LoVo (cell line): Measurements from ENCODE around the gene OGFR.

Source experiments
- DNase-seq: peaks from one replicate; pipeline ENCODE4 v3.0.0-alpha.2; 2016; ENCODE audit warnings: low spot score

OGFR gene

DNA sequence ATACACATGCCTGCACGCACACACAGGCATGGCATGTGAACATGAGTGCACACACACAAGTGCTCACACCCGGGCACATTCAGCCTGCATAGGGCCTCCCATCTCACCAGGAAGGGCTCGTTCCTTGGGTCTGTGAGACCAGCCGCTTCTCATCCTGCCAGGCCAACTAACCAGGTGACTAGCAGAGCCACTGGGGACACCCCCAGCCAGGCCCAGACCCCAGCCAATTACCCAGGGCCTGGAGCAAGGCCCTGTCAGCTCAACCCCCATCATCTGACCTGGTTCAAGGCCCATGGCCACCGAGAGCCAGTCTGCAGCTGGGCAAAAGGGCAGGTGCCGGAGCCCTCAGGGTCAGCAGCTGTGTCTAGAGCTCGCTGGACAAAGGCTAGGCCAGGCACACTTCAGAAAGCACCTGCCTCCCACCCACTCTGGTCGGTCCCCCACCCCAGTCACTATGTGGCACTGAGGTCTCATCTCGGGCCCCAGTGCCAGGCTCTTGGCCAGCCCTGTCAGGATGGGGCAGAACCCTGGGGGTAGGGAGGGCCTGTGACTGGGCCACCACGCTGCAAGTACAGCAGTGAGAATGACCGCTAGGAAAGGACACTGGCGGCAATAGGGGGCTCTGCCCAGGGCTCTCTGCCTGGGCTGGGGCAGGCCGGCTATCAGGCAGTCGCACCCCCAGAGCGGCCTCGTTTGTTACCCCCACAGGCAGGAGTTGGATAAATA is 35.1 kb upstream of the OGFR start:
- no peak for DNase-seq

DNA sequence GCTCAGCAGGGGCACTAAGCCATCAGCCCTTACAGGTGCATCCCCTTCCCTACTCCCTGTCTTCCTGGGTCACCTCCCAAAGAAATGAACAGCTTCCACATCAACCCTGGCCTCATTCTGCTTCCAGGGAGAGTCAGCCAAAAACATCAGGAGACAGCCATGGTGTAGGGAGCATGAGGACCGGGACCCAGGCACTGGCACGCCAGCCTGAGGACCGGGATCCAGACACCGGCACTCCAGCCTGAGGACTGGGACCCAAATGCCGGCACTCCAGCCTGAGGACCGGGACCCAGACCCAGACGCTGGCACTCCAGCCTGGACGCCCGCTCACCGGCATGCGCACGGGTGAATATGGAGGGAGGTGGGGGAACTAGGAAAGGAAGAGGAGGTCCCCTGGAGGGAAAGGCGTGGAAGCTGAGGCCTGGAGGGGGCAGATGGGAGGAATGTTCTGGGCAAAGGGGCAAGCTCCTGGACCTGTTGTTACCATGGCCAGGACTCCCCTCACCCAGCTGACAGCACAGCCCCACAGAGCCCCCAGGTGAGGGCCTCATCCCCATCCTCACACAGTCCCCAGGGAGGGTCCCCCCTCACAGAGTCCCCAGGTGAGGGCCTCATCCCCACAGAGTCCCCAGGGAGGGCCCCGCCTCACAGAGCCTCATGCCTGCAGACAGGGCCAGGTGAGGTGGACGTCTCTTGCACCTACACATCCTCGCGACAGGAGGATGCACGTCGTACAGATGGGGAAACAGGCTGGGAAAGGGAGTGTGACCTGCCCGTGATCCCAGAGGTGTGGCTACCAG is 34.3 kb upstream of the OGFR start:
- DNase-seq: no peak

DNA sequence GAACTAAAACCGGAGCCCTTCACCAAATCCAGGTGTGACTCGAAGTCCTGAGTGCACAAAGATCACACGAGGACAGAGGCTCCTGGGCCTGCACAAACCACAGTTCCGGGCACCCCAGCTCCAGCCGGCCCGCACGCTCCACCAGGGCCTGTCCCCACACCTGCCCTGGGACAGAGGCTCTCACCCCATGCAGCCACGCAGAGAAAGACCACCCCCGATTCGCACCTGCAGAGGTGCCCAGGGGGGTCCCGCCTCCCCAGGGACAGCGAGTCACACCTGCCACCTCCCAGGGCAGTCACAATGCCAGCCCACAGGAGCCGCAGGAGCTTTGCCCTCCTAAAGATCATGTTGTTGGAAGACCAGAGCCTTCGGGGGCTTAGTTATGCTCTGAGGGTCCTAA is 33.7 kb upstream of the OGFR start:
- no peak for DNase-seq

DNA sequence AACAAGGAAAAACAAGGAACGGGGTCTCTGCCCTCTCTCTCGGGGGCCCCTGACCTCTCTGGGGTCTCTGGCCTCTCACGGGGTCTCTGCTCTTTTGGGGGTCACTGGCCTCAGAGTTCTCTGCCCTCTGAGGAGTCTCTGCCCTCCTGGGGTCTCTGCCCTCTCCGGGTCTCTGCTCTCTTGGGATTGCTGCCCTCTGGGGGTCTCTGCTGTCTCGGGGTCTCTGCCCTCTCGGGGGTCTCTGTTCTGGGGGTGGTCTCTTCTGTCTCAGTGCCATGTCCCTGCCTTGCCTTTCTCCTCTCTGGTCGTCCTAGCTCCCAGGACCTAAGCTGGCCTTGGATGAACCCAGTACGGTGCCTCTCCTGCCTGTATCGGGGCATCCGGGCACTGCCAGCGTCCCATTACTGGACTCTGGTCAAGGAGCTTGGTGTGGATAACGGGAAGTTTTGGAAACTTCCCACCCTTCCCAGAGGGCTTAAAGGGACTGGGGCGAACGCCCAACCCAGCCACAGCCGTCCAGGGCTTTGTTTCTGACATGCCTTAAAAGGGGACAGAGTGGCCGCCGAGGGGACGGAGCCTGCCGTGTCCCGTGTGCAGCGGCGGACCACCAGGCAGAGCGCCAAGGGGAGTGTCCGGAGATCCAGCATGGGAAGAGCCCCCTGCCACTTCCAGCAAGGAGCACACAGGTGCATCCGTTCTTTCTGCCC is 33.1 kb upstream of the OGFR start:
- DNase-seq: no peak

DNA sequence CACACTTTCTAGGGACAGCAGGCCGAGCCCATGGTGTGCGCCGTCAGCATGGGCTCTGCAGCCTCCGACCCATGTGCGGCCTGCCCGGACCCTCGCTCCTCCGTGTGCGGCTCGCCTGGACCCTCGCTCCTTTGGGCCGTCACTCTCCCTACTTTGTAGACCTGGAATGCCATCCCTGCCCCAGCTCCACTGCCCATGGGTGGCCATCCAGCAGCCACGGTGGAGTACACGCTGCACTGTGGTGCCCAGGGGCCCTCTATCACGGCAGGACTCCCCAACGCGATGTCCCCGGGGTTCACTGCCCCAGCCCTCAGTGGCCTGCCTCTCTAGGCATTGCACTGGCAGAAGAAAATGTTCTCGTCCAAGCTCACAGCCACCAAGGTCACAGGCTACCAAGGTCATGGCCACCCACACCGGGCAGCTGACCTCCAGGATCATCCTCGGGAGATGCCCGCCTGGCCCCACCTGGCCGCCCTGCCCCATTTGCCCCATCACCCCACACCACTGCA is 32.5 kb upstream of the OGFR start:
- no peak for DNase-seq

DNA sequence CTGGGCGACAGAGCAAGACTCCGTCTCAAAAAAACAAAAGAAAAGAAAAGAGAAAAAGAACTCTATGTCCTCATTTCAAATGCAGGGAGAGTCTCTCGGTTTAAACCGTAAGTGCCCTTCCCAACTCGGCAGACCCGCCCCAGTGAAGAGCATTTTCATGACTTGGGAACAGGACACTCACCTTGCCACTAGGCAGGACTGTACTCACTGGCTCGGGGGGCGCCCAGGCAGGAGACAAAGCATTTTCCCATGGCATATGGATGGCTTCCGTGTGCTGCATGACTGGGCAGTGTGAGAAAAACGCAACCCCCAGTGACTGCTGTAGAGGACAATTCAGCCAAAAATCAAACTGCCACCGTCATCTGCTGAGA is 32.0 kb upstream of the OGFR start:
- DNase-seq: no peak

DNA sequence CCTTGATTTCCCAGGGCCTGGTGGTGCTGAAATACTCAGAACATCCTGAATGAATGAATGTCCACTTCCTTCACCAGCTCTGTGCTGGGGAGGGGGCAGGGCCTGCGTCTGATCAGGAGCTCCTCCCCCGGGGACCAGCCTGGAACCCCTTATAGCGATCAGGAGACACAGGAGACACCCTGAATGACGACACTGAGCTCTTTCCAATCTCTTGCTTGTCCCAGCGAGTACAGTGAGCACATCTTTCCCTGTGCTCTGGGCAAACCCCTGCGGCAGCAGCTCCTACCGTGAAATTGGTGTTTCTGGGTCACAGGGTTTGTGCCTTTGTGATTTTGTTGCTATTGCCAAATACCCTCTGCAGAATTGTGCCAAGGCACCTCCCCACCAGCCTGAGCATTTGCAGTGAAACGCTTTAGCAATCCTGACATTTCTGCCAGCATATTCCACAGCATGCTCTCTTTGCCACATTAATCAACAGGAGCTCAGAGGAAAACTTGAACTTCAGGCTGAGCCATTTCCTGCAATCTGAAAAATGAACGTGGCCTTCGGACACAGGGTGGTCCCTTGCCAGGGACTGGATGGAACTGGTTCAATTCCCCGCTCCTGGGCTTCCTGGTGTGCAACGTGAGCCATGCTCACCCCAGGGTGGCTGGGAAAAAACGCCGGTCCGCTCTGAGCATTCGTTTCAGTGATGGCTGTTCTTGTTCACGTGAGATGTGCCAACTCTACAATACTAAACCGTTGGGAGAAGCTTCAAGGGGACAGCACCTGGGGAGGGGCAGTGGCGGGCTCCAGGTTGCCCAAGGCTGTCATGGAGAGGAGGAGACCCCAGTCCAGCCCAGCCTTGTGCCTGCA is 31.4 kb upstream of the OGFR start:
- DNase-seq: no peak

DNA sequence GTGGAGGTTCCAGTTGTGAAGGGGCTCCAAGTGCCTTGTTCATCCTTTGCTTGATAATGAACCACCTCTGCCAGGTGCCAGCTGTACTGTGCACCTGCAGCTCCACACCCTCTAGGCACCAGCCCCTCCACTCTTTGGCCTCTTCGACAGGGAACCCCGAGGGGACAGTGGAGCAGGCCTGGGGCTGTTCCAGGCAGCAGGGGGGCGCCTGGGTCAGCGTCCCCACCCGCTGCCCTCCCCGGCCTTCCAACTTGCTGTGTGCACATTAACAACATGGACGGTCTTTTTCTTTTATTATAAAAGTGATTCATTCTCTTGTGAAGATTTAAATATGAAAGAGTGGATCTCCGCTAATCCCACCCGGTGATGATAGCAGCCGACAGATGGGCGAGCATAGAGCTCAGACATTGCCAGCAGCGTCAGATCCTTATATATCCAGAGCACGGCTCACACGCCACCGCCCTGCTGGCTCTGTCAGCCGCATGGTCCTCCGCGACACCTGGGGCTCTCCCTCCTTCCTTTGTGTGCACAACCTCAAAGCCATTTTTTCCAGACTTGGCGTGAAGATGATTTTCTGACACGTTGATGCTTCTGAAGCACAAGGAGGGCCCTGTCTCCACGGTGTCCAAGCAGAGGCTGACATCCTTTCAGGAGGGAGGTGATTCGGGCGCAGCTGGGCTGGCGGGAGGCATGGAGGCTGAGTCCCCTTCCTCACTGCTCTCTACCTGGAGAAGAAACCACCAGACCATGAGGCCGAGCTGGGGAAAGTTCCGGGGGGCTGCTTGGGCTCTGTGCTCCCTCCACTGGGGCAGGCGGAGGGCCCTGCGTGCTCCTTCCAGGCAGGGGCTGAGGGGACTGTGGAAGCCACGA is 30.6 kb upstream of the OGFR start:
- DNase-seq: no peak

DNA sequence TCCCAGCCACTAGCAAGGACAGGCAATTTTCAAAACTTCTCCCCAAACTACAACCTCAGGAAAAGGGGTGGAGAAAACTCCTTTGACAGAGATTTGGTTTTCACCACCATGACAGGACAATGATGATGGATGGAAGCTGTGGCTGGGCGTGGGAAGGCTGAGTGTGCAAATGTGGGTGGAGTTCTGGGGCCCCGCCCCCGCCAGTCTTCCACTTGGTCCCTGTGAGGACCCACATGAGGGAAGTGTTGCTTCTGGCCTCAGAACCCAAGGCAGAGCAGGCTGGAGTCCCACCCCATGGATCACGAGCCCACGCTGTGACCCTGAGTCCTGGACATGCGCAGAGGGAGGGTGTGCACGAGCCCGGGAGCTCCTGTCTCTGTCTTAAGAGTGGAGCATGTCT is 29.9 kb upstream of the OGFR start:
- no peak for DNase-seq

DNA sequence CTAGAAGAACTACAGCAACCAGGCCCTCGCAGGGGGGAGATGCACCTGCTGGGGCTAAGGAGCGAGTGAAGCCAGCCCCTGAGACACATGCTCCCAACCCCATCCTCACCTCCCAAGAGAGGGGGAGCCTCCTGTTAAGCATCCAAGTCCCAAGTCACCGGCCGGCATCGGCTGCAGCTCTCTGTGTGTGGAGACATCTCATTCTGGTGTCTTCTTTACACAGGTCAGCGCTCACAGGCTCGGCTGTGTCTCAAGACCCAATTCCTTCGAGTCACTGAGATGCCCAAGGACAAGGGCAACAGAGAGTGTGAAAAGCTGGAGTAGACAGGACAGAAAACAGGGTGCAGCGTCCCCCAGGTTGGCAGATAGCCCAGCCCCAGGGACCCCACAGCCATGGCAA is 29.4 kb upstream of the OGFR start:
- DNase-seq: no peak

DNA sequence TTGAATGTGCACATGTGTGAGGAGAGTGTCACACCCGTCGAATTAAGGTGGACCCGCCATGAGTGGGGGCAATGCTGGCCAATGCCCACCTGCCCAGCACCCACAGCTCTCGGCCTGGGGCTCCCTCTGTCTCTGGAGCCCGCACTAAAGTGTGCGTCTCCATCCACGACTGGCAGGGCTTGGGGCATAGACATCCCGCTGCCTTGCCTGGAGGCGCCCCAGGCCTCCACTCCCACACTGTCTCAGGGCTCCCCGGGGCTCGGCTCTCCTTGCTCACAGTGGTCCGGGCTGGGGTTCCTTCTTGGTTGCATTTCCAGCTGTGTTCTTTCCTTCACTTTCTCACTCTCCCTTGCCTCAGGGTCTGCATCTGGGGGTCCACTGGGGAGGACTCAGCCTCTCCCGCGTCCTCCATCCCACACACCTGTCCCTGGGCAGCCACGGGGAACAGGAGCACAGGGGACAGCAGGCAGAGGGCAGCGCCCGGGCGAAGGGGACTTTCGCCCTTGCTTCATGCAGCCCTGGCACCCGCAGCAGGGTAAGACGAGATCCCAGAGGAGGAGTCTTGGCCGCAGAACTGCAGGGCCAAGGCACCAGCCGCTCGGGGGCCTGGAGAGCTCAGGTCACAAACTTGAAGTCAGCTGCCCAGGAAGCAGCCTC is 28.5 kb upstream of the OGFR start:
- no peak for DNase-seq

DNA sequence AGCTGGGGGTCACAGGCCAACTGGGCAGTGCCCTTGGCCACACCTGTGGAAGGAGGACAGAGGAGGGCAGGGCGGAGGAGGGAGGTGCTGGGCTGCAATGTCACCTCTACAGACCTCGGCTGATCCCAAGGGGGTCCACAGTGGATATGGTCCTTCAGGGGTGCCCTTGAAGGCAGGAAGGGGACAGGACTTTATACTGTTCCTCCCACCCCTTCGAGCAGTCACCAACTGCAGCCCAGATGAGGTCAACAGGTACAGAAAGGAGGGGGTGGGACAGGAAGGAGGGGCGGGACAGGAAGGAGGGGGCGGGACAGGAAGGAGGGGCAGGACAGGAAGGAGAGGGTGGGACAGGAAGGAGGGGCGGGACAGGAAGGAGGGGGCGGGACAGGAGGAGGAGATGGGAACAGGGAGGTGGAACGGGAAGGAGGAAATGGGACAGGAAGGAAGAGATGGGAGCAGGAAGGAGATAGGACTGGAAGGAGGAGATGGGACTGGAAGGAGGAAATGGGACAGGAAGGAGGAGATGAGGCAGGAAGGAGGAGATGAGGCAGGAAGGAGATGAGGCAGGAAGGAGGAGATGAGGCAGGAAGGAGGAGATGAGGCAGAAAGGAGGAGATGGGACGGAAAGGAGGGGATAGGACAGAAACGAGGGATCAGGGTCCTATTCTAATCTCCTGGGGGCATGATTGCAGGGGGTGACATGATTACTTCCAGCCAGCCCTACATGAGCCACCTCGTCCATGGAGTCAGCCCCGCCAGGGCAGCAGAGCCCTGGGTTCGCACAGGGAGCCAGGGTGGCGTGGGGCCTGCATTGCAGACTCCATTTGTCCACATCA is 27.7 kb upstream of the OGFR start:
- peak; percentile 45 for DNase-seq

DNA sequence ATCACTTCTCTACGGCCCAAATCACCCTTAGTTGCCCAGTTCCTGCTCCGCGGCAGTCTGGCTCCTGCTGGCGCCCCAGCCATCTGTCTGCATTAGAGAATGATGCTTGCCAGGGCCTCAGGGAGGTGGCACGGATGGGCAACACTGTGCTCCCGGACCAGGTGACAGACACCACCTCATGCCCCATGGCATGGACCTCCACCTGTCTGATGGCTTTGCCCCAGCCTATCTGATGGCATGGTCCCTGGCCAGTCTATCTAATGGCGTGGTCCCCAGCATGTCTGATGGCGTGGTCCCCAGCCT is 27.2 kb upstream of the OGFR start:
- DNase-seq: no peak

DNA sequence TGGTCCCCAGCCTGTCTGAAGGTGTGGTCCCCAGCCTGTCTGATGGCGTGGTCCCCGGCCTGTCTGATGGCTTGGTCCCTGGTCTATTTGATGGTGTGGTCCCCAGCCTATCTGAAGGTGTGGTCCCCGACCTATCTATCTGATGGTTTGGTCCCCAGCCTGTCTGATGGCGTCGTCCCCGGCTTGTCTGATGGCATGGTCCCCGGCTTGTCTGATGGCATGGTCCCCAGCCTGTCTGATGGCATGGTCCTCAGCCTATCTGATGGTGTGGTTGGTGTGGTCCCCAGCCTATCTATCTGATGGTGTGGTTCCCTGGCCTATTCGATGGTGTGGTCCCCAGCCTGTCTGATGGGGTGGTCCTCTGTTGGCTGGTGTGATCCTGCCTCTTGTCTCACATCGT is 26.6 kb upstream of the OGFR start:
- no peak for DNase-seq

DNA sequence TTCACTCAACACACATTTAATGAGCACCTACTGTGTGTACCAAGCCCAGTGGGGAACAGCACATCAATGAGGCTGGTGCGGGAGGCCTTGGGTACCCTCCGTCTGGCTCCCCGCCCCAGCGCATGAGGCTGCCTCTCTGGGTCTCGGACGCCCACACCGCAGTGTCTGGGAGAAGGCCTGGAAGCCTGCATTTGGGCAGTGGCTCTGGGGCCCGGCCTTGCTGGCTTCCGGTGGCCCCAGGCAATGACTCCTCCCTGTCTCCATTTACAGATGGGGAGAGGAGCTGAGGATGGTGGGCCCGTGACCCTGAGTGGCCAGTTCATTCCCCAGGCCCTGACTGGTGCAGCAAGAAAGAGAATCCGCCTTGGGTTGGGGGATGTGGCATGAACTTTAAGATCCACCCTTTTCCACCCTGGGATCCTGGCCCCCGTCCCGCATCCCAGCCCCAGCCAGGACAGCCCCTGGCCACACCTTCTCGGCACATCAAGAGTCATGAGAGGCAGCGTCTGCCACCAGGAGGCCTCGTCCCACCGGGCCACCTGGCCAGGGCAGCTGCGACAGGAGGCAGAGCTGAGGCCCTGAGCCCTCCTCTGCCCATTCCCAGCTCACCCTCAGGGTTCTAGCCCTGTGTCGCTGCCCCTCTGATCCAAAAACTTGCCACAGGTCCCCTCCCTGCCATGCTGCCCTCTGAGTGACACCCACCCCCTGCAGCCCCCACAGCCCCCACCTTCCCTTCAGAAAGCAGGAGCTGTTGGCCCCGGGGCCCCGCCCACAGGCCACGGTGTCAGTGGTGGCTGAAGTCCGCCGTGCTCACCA is 25.8 kb upstream of the OGFR start:
- no peak for DNase-seq

DNA sequence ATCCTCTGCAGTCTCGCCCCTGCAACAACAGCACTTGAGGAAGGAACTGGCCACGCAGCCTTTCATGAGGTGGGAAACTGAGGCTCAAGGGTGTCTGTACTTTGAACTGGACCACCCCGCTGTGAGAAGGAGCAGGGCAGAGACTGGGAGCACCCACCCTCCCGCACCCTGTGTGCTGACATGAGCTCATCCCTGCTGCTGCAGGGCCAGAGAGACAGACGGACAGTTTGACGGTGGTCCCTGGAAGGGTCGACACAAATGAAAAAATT is 25.3 kb upstream of the OGFR start:
- DNase-seq: no peak

DNA sequence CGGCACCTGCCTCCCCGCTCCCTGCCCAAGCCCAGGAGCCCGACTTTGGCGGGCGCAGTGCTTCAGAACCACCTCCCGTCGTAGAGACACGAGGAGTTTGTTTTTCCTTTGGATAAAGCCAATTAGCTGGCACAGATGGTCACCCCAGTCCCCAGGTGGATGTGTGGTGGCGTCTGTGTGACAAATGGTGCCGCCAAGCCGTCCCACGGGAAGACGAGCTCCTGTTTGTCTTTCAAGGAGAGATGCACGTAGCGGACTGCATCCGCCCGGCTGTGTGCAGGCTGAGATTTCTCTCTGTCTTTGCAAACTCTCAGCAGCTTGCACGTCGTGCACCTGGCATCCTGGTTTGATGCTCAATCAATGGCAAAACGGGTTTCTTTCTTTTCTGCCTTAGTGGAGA is 24.4 kb upstream of the OGFR start:
- no peak for DNase-seq

DNA sequence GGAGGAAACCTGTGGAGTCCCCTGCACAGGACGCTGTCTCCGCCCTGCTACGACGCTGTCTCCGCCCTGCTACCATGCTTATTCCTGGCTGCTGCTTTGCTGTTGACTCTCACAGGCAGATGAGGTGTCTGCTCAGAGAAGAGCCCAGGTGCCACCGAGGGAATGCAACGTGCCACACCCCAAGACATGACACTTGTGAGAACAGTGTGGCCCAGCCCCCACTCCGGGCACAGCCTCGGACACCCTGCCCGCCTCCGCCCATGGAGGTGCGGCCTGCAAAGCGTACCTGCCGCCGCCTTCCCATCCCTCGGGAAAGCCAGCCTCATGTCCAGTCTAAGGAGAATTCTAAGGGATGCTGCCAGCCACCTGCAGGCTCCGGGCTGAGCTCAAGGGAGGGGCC is 23.9 kb upstream of the OGFR start:
- no peak for DNase-seq
